ENCODE measurements around the gene PROSER2.

Gene PROSER2

DNA sequence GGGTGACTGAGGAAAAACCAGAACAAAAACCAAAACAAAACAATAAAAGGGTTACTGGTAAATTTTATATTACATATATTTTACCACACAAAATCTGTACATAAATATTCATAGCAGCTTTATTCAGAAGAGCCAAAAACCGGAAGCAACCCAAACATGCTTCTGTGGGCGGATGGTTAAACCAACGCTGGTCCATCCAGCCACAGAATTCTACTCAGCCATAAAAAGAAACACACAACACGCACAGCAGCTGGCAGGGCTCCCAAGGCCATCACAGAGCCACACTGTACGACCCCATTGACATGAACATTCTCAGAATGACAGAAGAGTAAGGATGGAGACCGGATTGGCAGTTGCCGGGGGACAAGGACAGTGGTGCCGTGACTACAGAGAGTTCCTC lies 83.6 kb downstream of the PROSER2 start:
- no peak for DNase-seq (ENCODE audit: low read depth in 3 of 3, low spot score in 1 of 3)

DNA sequence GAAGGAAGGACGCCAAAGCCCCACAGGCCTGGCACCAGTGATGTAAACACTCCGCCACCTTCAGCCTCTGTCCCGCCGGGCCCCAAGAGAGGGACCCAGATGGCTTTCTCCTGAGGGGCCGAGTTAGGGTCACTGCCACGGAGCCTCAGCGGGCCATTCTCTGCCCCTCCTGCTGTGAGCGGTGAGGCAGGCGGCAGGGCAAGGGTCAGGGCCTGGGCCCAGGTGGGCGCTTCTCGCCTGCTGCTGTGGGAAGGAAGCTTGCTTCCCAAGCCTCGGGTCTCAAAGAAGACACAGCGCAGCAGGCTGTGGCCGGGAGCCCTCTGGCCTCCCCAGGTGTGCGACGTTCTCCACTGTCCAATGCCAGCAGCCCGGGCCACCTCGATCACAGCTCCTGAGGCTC lies 84.8 kb downstream of the PROSER2 start:
- DNase-seq (ENCODE audit: low read depth in 3 of 3, low spot score in 1 of 3): no peak

DNA sequence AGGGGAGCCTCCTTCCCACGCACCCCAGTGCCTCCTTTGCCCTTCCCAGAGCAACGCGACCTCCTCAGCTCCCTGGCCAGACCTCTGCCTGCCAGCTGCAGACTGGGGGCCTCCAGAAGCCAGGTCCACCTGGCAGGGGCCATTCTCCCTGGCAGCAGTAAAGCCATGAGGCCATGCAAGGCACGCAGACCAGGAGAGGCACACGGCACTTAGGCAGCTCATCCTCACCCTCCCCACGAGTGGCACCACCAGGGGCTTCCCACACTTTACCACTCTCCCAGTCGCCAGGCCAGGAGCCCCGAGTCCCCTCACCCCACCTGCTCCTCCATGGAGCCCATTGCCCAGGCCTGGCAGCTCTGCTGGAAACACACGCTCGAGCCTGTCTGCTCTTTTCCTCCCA lies 85.4 kb downstream of the PROSER2 start:
- no peak for DNase-seq (ENCODE audit: low read depth in 3 of 3, low spot score in 1 of 3)

DNA sequence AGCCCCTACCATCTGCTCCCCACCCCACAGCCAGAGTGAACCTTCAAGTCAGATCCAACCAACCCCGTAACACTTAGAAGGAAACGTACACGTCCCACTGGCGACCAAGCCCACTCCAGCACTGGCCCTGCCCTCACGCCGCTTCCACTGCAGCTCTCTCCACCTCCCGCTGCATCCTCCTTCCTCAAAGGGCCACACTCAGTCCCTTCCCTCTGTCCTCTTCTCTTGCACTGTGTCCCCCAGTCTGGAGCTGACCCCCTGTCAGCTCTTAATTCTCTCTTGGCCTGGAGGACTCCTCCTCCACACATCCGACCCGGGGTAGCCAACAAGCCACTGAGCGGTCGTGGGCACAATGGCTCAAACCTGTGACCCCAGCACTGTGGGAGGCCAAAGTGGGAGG lies 85.8 kb downstream of the PROSER2 start:
- DNase-seq (ENCODE audit: low read depth in 3 of 3, low spot score in 1 of 3): no peak

DNA sequence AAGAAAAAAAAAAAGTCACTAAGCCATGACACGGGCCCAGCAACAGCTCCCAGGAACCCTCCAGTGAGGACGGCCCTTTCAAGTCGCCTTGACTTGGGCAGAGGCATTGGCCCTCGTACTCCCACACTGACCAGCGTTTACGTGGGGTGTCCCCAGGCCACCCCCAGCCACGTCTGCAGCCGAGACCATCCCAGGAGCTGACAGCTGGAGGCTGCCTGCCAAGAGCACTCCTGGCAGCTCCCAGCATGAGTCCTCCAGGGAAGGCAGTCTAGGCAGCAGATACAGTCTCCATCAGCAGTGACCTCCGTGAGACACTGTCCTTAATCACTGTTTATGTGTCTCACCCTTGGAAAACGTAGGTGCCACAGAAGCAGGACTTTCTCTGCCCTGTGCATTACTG lies 86.5 kb downstream of the PROSER2 start:
- no peak for DNase-seq (ENCODE audit: low read depth in 3 of 3, low spot score in 1 of 3)

DNA sequence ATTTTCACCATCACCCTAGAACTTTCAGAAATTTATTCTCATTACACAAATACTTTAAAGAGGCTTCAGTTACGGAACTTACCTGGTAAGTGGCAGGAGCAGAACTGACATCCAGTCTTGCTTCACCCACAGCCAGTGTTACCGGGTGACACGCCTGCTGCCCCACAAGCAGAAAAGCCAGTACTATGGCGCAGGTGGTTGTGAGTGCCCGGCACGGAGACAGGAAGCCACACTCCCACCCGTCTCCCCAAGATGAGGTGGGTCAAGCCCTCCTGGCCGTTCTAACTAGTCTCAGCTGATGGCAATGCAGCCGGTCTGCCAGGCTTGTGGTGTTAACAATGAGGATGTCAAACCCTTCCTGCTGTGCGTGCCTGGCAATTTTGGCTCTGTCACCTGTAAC lies 86.9 kb downstream of the PROSER2 start:
- DNase-seq (ENCODE audit: low read depth in 3 of 3, low spot score in 1 of 3): no peak

DNA sequence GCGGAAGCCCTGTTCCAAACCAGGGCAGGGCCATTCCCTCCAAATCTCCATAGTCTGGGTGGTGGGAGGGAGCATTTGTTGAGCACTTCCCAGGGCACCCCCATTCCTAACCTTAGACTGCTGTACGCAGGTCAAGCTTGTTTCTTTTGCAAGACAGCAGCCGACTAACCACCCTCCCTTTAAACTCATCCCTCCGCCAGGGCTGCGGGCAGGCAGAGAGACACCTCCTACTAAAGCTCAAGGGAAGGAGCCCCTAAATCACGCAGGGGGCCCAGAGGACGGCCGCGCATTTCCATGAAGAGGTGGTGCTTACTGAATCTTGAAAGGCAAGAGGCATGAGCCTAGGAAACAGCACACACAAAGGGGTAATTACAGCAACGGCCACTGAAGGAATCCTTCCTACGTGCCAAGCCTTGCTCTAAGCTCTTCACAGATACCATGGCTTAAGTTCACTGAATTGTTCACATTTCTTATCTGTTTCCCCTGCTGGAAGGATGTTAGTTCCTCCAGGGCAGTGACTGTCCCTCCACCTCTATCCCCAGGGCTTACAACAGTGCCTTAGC lies 90.0 kb downstream of the PROSER2 start:
- no peak for DNase-seq (ENCODE audit: low read depth in 3 of 3, low spot score in 1 of 3)

DNA sequence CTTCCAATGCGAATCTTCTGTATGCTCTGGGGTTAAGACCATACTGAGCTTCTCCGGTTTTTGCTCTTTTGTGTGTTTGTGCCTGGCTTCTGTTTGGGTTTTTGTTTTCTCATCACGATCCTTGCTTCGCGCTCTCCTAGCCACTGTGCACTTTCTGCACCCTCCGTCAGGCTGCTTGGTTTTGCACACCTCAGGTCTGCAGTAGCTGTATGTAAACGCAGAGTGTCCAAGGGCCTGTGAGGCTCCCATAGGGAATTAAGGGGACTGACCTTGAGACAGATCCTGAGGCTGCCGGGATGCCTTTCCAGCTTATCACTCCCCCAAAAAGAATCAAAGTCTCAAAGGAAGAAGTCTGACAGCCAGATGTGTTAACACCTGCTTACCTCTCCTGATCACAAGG lies 95.2 kb downstream of the PROSER2 start:
- DNase-seq (ENCODE audit: low read depth in 3 of 3, low spot score in 1 of 3): no peak

DNA sequence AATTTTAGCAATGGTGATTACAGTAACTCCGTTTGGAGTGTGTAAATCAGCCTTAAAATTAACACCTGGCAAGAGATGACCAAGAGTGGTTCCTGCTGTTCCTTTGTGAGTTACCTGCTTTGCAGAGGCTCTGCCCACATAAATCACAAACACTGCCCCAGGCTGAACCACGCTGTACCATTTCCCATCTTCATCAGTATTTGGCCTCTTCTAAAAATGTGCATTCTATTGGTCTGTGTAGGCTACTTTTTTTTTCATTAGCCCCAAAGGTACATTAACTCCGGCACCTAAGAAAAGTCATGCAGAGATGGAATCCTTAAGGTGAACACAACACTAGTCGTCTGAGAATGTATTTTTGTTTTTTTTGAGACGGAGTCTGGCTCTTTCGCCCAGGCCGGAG lies 96.1 kb downstream of the PROSER2 start:
- DNase-seq (ENCODE audit: low read depth in 3 of 3, low spot score in 1 of 3): no peak

Data from stimulated activated CD4-positive, alpha-beta T cell treated with anti-CD3 and anti-CD28 coated beads, TNF-alpha, amount 100 ng/mL, for 1 hour (primary cell).